Measurements from ENCODE around the gene MOB3A.

- TF ChIP-seq CTCF (IDR thresholded peaks at IDR 0.05) (peak; percentile 43 to 88 (median 66)), POLR2A (IDR thresholded peaks at IDR 0.05) (no peak)
These were observed at the start of gene MOB3A for GRCh38 chr19:2096034-2096479.
